ENCODE results near the gene CASP12.

DNA sequence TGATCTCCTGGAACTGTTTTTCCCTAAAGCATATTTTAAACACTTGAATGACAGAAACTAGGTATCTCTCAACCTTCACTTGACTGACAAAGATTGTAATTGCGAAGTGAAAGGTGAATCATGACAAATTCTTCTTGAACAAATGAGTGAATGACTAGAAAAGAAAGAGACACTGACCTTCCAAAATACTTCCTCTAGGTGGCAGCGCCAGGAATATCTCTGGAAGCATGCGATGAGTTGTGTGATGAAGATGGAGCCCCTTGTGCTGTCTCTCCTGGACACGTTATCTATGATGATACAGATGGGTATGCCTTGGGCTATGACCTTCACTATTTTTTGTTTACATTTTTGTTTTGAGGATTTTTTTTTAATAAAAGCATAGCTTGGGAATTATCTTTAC is 7.0 kb upstream of the CASP12 start:
- TF ChIP-seq, protein P1, sequence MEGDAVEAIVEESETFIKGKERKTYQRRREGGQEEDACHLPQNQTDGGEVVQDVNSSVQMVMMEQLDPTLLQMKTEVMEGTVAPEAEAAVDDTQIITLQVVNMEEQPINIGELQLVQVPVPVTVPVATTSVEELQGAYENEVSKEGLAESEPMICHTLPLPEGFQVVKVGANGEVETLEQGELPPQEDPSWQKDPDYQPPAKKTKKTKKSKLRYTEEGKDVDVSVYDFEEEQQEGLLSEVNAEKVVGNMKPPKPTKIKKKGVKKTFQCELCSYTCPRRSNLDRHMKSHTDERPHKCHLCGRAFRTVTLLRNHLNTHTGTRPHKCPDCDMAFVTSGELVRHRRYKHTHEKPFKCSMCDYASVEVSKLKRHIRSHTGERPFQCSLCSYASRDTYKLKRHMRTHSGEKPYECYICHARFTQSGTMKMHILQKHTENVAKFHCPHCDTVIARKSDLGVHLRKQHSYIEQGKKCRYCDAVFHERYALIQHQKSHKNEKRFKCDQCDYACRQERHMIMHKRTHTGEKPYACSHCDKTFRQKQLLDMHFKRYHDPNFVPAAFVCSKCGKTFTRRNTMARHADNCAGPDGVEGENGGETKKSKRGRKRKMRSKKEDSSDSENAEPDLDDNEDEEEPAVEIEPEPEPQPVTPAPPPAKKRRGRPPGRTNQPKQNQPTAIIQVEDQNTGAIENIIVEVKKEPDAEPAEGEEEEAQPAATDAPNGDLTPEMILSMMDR (conservative IDR thresholded peaks at IDR 0.05; ENCODE audit: low read depth, low read length): peak; percentile 62
- TF ChIP-seq EZH2 (IDR thresholded peaks at IDR 0.05; ENCODE audit: borderline replicate concordance, low read depth, low read length, poor library complexity, severe bottlenecking): no peak
